ENCODE data around the gene VDAC1. TPM values are rescaled to one million over a fixed set of nuclear protein-coding genes. Genes with fewer than 3 reads are reported as not detected.
A peak's percentile ranks its signal among the peaks of the same experiment; 100 is the strongest.

VDAC1 gene
- total RNA-seq, 1 donor from 2014 or later: 125 TPM

DNA sequence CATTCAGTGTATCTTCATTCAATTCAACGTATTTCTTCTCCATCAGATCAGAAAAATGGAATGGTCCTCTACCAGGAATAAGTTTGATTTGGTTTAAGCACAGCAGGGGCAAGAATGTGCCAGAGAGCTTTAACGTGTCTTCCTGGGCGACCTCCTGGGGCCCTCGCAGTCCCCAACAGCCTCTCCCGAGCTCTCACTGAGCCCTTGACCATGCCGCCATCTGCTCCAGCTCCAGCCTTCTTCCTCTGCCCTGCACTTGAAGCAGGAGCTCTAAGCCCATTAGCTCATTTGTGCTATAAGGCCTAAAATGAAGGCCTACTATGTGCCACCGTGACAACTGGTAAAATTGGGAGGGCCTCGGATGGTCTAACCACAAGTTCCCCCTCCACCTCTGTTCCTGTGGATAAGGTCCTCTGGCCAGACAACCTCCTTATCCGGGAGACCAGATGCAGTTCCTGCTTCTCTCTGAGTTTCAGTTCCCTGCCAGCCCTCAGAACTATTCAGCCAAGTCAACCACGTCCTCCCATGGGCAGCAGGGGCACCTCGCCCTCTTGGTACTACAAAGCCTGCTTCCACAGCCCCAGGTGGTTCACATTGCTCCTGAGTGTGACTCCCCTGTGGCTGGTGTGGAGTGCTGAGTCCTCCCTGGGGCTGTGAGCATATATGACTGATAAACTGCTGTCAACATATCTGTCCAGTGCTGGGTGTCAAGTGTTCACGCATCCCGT lies 72.2 kb downstream of the VDAC1 start:
- Histone ChIP-seq H3K36me3 (no peaks in the 10 kb centered on the region), H3K27ac (no peak overlapping the region), H3K4me1 (peaks cover 15% of the 10 kb centered on the region), H3K4me3 (no peak overlapping the region), H3K27me3 (ENCODE audit: low read depth) (no peaks in the 10 kb centered on the region), H3K9me3 (no peaks in the 10 kb centered on the region)
- peak; percentile 29 to 48 for ATAC-seq
- no peak for TF ChIP-seq CTCF (IDR thresholded peaks at IDR 0.05)
- no peak for DNase-seq
- intact Hi-C loops (cut with DNase I): no loop called here

GRCh38 chr5:133931546-133931945 lies 73.2 kb downstream of the VDAC1 start:
- Histone ChIP-seq H3K9me3 (no peaks in the 10 kb centered on the region), H3K4me1 (peaks cover 15% of the 10 kb centered on the region), H3K4me3 (no peak overlapping the region), H3K36me3 (no peaks in the 10 kb centered on the region), H3K27ac (no peak overlapping the region), H3K27me3 (ENCODE audit: low read depth) (no peaks in the 10 kb centered on the region)
- intact Hi-C loops (cut with DNase I): no loop called here
- no peak for TF ChIP-seq CTCF (IDR thresholded peaks at IDR 0.05)
- DNase-seq (no peak), ATAC-seq (no peak)

DNA sequence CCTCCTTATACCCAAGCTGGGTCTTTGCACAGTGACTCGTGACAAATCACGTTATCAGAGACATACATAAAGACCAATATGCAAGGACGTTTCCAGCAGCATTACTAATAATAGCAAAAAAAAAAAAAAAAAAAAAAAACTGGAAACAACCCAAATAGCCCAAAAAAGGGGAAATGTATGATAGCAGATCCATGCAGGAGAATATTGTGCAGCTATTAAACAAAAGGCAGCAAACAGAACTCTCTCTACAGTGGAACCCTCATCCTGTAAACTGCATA lies 74.0 kb downstream of the VDAC1 start:
- no peaks in the 10 kb centered on the region for H3K36me3 ChIP-seq
- H3K27ac ChIP-seq: no peak overlapping the region
- intact Hi-C loops (cut with DNase I): no loop called here
- H3K4me3 ChIP-seq: peak overlapping the region; percentile 27
- TF ChIP-seq CTCF (IDR thresholded peaks at IDR 0.05): no peak
- H3K4me1 ChIP-seq: peaks cover 15% of the 10 kb centered on the region
- ATAC-seq: no peak
- peaks cover 4% of the 10 kb centered on the region for H3K27me3 ChIP-seq (ENCODE audit: low read depth)
- no peak for DNase-seq
- no peaks in the 10 kb centered on the region for H3K9me3 ChIP-seq

DNA sequence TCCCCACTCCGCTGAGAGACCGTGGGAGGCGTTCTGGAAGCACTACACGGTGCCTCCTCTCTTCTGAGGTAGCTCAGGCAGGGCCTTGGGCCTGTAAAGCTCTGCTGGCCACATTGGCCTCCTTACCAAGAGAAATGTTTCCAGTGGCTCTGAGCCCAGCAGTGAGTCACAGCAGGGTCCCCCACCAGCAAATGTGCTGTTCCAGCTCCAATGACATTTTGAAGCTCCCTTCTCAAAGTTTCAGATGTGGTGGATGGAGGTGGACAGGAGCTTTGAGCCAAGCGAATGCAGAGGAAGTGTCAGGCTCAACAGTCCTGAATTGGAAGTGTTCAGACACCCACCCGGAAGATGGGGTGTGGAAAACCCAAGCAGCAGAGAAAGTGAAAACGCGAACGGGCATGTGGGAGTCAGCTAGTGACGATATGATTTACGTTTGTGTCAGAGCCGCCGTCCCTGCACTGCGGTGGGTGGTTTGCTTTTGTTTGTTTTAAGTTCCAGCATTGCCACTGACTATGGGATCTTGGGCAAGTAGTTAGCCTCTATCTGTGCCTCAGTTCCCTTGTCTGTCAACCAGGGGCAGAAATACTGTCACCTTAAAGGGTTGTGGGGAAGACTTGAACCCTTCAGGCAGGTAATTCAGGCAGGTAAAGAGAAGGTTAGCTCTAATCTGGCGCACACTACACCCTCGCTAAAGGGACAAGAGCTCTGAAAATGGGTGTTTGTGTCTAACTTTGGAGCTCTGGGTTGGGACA lies 74.5 kb downstream of the VDAC1 start:
- TF ChIP-seq CTCF (IDR thresholded peaks at IDR 0.05): no peak
- intact Hi-C loops (cut with DNase I): no loop called here
- H3K9me3 ChIP-seq: no peaks in the 10 kb centered on the region
- H3K4me3 ChIP-seq: peak overlapping the region; percentile 27
- H3K4me1 ChIP-seq: peaks cover 15% of the 10 kb centered on the region
- ATAC-seq (peak in 1 of 2 donors; percentile 19), DNase-seq (no peak)
- H3K36me3 ChIP-seq: no peaks in the 10 kb centered on the region
- H3K27ac ChIP-seq: no peak overlapping the region
- H3K27me3 ChIP-seq (ENCODE audit: low read depth): peaks cover 4% of the 10 kb centered on the region

DNA sequence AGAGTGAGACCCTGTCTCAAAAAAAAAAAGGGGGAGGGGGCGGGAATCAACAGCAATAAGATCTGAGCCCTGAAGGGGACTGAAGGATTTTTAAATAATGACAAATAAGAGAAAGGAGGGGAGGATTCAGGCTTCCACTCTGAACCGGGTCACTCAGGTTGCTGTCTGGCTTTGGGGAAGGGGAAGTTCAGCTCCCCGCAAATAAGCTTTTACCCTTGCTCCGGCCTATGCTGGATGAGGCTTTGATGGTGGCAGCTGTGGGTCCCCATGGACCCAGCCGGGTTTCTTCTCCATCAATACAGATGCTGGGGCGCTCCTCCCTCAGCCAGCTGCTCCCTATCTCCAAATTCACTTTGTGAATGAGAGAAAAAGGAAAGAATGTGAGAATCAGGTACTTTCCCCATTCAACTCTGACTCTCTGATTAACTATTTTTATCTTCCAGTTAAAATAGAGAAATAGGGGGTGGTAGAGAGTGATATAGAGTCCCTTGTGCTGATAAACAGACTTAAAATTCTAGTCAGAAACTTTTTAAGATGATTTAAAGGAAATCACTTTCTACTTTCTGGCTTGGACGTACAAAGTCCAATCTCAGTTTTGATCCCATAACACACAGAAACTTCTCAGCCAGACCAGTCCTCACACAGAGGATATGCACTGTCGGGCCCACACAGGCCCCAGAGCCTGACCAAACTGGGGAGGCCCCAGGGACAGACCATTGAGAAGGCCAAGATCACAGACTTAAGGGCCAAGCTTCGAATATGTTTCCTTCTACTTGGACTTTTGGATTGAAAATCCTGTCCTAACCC lies 76.0 kb downstream of the VDAC1 start:
- intact Hi-C loops (cut with DNase I): no loop called here
- Histone ChIP-seq H3K27ac (no peak overlapping the region), H3K27me3 (ENCODE audit: low read depth) (peaks cover 4% of the 10 kb centered on the region), H3K36me3 (no peaks in the 10 kb centered on the region), H3K4me1 (peaks cover 15% of the 10 kb centered on the region), H3K9me3 (no peaks in the 10 kb centered on the region), H3K4me3 (no peak overlapping the region)
- no peak for ATAC-seq
- no peak for TF ChIP-seq CTCF (IDR thresholded peaks at IDR 0.05)
- no peak for DNase-seq
